ENCODE measurements around the gene MYT1.

- TF ChIP-seq POLR2A (IDR thresholded peaks at IDR 0.05) = no peak
- TF ChIP-seq CTCF (IDR thresholded peaks at IDR 0.05) = no peak
- no peak for TF ChIP-seq POLR2AphosphoS5 (IDR thresholded peaks at IDR 0.05; ENCODE audit: insufficient read depth in 1 of 2, low read depth in 1 of 2)
These were observed 47.8 kb downstream of the MYT1 start for GRCh38 chr20:64211874-64212658.
